Measurements from ENCODE around the gene RHEB.

GRCh38 chr7:151427705-151428377 lies 91.9 kb downstream of the RHEB start:
- TF ChIP-seq CTCF (IDR thresholded peaks at IDR 0.05; ENCODE audit: insufficient read depth, low read depth, low read length) (no peak), EZH2 (IDR thresholded peaks at IDR 0.05; ENCODE audit: insufficient read depth, low read length) (no peak)

Measured in astrocyte (in vitro differentiated cells and primary cell).